Measurements from ENCODE around the gene ARAP2.

Gene ARAP2

GRCh38 chr4:36168127-36168878 lies 76.0 kb downstream of the ARAP2 start:
- no peak overlapping the region for H3K4me3 ChIP-seq
- DNase-seq (ENCODE audit: low spot score in 2 of 2) = no peak
- peaks cover 3% of the 10 kb centered on the region for H3K4me1 ChIP-seq
- H3K9me3 ChIP-seq = no peaks in the 10 kb centered on the region
- in situ Hi-C loops (cut with MboI; ENCODE audit: low sequenced_read_pairs) = no loop called here
- no peaks in the 10 kb centered on the region for H3K36me3 ChIP-seq (replicated peaks)
- H3K27me3 ChIP-seq (ENCODE audit: low read depth) = no peaks in the 10 kb centered on the region

GRCh38 chr4:36165631-36166005 lies 78.7 kb downstream of the ARAP2 start:
- no peaks in the 10 kb centered on the region for H3K9me3 ChIP-seq
- H3K36me3 ChIP-seq (replicated peaks) = no peaks in the 10 kb centered on the region

GRCh38 chr4:36164900-36165630 lies 79.2 kb downstream of the ARAP2 start:
- in situ Hi-C loops (cut with MboI; ENCODE audit: low sequenced_read_pairs) = no loop called here
- no peak for DNase-seq (ENCODE audit: low spot score in 2 of 2)
- Histone ChIP-seq H3K9me3 (no peaks in the 10 kb centered on the region), H3K36me3 (replicated peaks) (no peaks in the 10 kb centered on the region), H3K4me3 (no peak overlapping the region), H3K27me3 (ENCODE audit: low read depth) (no peaks in the 10 kb centered on the region), H3K4me1 (peaks cover 3% of the 10 kb centered on the region)

More at GRCh38 chr4:36165631-36166005, 78.7 kb downstream of the ARAP2 start:
- H3K27me3 ChIP-seq (ENCODE audit: low read depth) = no peaks in the 10 kb centered on the region
- in situ Hi-C loops (cut with MboI; ENCODE audit: low sequenced_read_pairs) = no loop called here
- H3K4me1 ChIP-seq = peaks cover 3% of the 10 kb centered on the region
- no peak overlapping the region for H3K4me3 ChIP-seq
- DNase-seq (ENCODE audit: low spot score in 2 of 2) = no peak

- Histone ChIP-seq H3K27me3 (ENCODE audit: low read depth) (no peaks in the 10 kb centered on the region), H3K4me1 (peaks cover 3% of the 10 kb centered on the region), H3K4me3 (no peak overlapping the region), H3K36me3 (replicated peaks) (no peaks in the 10 kb centered on the region), H3K9me3 (no peaks in the 10 kb centered on the region)
- DNase-seq (ENCODE audit: low spot score in 2 of 2) = no peak
- in situ Hi-C loops (cut with MboI; ENCODE audit: low sequenced_read_pairs) = no loop called here
Measured at GRCh38 chr4:36163198-36163597, 81.1 kb downstream of the ARAP2 start.

GRCh38 chr4:36159208-36159607 lies 85.1 kb downstream of the ARAP2 start:
- no peaks in the 10 kb centered on the region; the same call in 1 of the 2 replicates for H3K4me1 ChIP-seq
- H3K36me3 ChIP-seq (replicated peaks) = no peaks in the 10 kb centered on the region
- in situ Hi-C loops (cut with MboI; ENCODE audit: low sequenced_read_pairs) = no loop called here
- H3K4me3 ChIP-seq = no peak overlapping the region
- no peaks in the 10 kb centered on the region for H3K27me3 ChIP-seq (ENCODE audit: low read depth)
- no peaks in the 10 kb centered on the region for H3K9me3 ChIP-seq
- DNase-seq (ENCODE audit: low spot score in 2 of 2) = no peak

GRCh38 chr4:36152735-36153134 lies 91.6 kb downstream of the ARAP2 start:
- in situ Hi-C loops (cut with MboI; ENCODE audit: low sequenced_read_pairs) = no loop called here
- H3K9me3 ChIP-seq = no peaks in the 10 kb centered on the region
- no peaks in the 10 kb centered on the region for H3K36me3 ChIP-seq (replicated peaks)
- peak in 1 of 2 experiments; percentile 25 for DNase-seq (ENCODE audit: low spot score in 2 of 2)
- H3K4me3 ChIP-seq = no peak overlapping the region
- no peaks in the 10 kb centered on the region for H3K27me3 ChIP-seq (ENCODE audit: low read depth)
- peaks cover 14% of the 10 kb centered on the region for H3K4me1 ChIP-seq

- in situ Hi-C loops (cut with MboI; ENCODE audit: low sequenced_read_pairs) = no loop called here
- H3K27me3 ChIP-seq (ENCODE audit: low read depth) = no peaks in the 10 kb centered on the region
- H3K36me3 ChIP-seq (replicated peaks) = no peaks in the 10 kb centered on the region
- H3K9me3 ChIP-seq = no peaks in the 10 kb centered on the region
- no peak overlapping the region for H3K4me3 ChIP-seq
- H3K4me1 ChIP-seq = peaks cover 12% of the 10 kb centered on the region
- no peak for DNase-seq (ENCODE audit: low spot score in 2 of 2)
Measured at GRCh38 chr4:36142504-36142903, 101.8 kb downstream of the ARAP2 start.

GRCh38 chr4:36141186-36141585 lies 103.1 kb downstream of the ARAP2 start:
- in situ Hi-C loops (cut with MboI; ENCODE audit: low sequenced_read_pairs) = no loop called here
- DNase-seq (ENCODE audit: low spot score in 2 of 2) = no peak

GRCh38 chr4:36140421-36140820 lies 103.9 kb downstream of the ARAP2 start:
- Histone ChIP-seq H3K36me3 (replicated peaks) (no peaks in the 10 kb centered on the region), H3K4me3 (no peak overlapping the region), H3K4me1 (peaks cover 13% of the 10 kb centered on the region), H3K27me3 (ENCODE audit: low read depth) (no peaks in the 10 kb centered on the region), H3K9me3 (no peaks in the 10 kb centered on the region)
- no peak for DNase-seq (ENCODE audit: low spot score in 2 of 2)
- in situ Hi-C loops (cut with MboI; ENCODE audit: low sequenced_read_pairs) = no loop called here

More at GRCh38 chr4:36141186-36141585, 103.1 kb downstream of the ARAP2 start:
- Histone ChIP-seq H3K4me1 (peaks cover 13% of the 10 kb centered on the region), H3K4me3 (no peak overlapping the region), H3K27me3 (ENCODE audit: low read depth) (no peaks in the 10 kb centered on the region), H3K9me3 (no peaks in the 10 kb centered on the region), H3K36me3 (replicated peaks) (no peaks in the 10 kb centered on the region)

- no peaks in the 10 kb centered on the region for H3K9me3 ChIP-seq
- H3K27me3 ChIP-seq (ENCODE audit: low read depth) = no peaks in the 10 kb centered on the region
- no peak overlapping the region for H3K4me3 ChIP-seq
- H3K36me3 ChIP-seq (replicated peaks) = no peaks in the 10 kb centered on the region
- DNase-seq (ENCODE audit: low spot score in 2 of 2) = peak; percentile 11 to 89
- in situ Hi-C loops (cut with MboI; ENCODE audit: low sequenced_read_pairs) = no loop called here
- H3K4me1 ChIP-seq = peaks cover 17% of the 10 kb centered on the region
Measured at GRCh38 chr4:36138220-36138619, 106.1 kb downstream of the ARAP2 start.

GRCh38 chr4:36137336-36137735 lies 107.0 kb downstream of the ARAP2 start:
- Histone ChIP-seq H3K9me3 (no peaks in the 10 kb centered on the region), H3K4me3 (no peak overlapping the region), H3K27me3 (ENCODE audit: low read depth) (no peaks in the 10 kb centered on the region), H3K36me3 (replicated peaks) (no peaks in the 10 kb centered on the region), H3K4me1 (peaks cover 17% of the 10 kb centered on the region)
- in situ Hi-C loops (cut with MboI; ENCODE audit: low sequenced_read_pairs) = no loop called here
- DNase-seq (ENCODE audit: low spot score in 2 of 2) = no peak

- no peaks in the 10 kb centered on the region for H3K9me3 ChIP-seq
- peak; percentile 16 to 22 for DNase-seq (ENCODE audit: low spot score in 2 of 2)
- H3K27me3 ChIP-seq (ENCODE audit: low read depth) = no peaks in the 10 kb centered on the region
- in situ Hi-C loops (cut with MboI; ENCODE audit: low sequenced_read_pairs) = no loop called here
- H3K36me3 ChIP-seq (replicated peaks) = no peaks in the 10 kb centered on the region
- H3K4me3 ChIP-seq = no peak overlapping the region
- H3K4me1 ChIP-seq = peaks cover 13% of the 10 kb centered on the region
Measured at GRCh38 chr4:36133658-36134057, 110.7 kb downstream of the ARAP2 start.

GRCh38 chr4:36133086-36133485 lies 111.2 kb downstream of the ARAP2 start:
- in situ Hi-C loops (cut with MboI; ENCODE audit: low sequenced_read_pairs) = no loop called here
- DNase-seq (ENCODE audit: low spot score in 2 of 2) = no peak
- Histone ChIP-seq H3K9me3 (no peaks in the 10 kb centered on the region), H3K27me3 (ENCODE audit: low read depth) (no peaks in the 10 kb centered on the region), H3K4me3 (no peak overlapping the region), H3K36me3 (replicated peaks) (no peaks in the 10 kb centered on the region), H3K4me1 (peaks cover 11% of the 10 kb centered on the region)

GRCh38 chr4:36130641-36131040 lies 113.7 kb downstream of the ARAP2 start:
- no peak for DNase-seq (ENCODE audit: low spot score in 2 of 2)
- H3K9me3 ChIP-seq = no peaks in the 10 kb centered on the region
- in situ Hi-C loops (cut with MboI; ENCODE audit: low sequenced_read_pairs) = no loop called here
- H3K36me3 ChIP-seq (replicated peaks) = no peaks in the 10 kb centered on the region
- H3K4me3 ChIP-seq = no peak overlapping the region
- no peaks in the 10 kb centered on the region for H3K27me3 ChIP-seq (ENCODE audit: low read depth)
- peaks cover 3% of the 10 kb centered on the region; the same call in 1 of the 2 replicates for H3K4me1 ChIP-seq
